Heart left ventricle (tissue), 16 donors: ENCODE data around the gene DLGAP4. TPM values are rescaled to one million over a fixed set of nuclear protein-coding genes. Genes with fewer than 3 reads are reported as not detected.

Source experiments
- ATAC-seq, 4 donors: fragments of 200-7000 bp; cut with Tn5 transposase; one replicate each; pipeline ENCODE4 v1.9.1; 2020 to 2022; ENCODE audit warnings: moderate library complexity in 4 of 4, mild to moderate bottlenecking in 3 of 4, moderate number of reproducible peaks in 1 of 4
- DNase-seq, 5 donors: peaks; one replicate each; pipeline ENCODE4 v3.0.0-alpha.2; 2020
- H3K27ac ChIP-seq, 12 donors: fragments of 200-600 bp; sonication (generic) in 4 of 12; one replicate each; pipeline versions ENCODE4 v1.5.0 to v1.8.0; 2016 to 2022; ENCODE audit warnings: mild to moderate bottlenecking in 2 of 12
- H3K27me3 ChIP-seq, 9 donors: fragments of 200-600 bp; sonication (generic) in 2 of 9; one replicate each; pipeline versions ENCODE4 v1.5.1 to v1.8.0; 2016 to 2022; ENCODE audit warnings: mild to moderate bottlenecking in 3 of 9
- H3K36me3 ChIP-seq, 9 donors: fragments of 200-600 bp; sonication (generic) in 2 of 9; one replicate each; pipeline versions ENCODE4 v1.5.0 to v1.8.0; 2018 to 2022; ENCODE audit warnings: mild to moderate bottlenecking in 2 of 9
- H3K4me1 ChIP-seq, 12 donors: fragments of 200-600 bp; sonication (generic) in 4 of 12; one replicate each; pipeline versions ENCODE4 v1.5.0 to v1.8.0; 2016 to 2022; ENCODE audit warnings: mild to moderate bottlenecking in 3 of 12
- H3K4me3 ChIP-seq, 12 donors: fragments of 200-600 bp; sonication (generic) in 4 of 12; one replicate each; pipeline versions ENCODE4 v1.5.0 to v1.8.0; 2017 to 2022; ENCODE audit warnings: mild to moderate bottlenecking in 9 of 12, moderate library complexity in 4 of 12
- H3K9me3 ChIP-seq, 12 donors: fragments of 200-600 bp; sonication (generic) in 4 of 12; one replicate each; pipeline versions ENCODE4 v1.5.0 to v1.8.0; 2016 to 2022; ENCODE audit warnings: mild to moderate bottlenecking in 1 of 12
- POLR2A ChIP-seq, 2 donors: fragments of 450-650 bp; IDR thresholded peaks; one replicate each; pipeline ENCODE4 v1.6.1; 2017; ENCODE audit warnings: antibody characterized with exemption in 2 of 2, mild to moderate bottlenecking in 2 of 2, moderate library complexity in 2 of 2
- WGBS, 4 donors: extraction: QIAGEN DNeasy Blood & Tissue Kit in 2 of 4; methylation state at CpG; one replicate each; pipeline versions ENCODE4 v1.1.5 to v1.1.7; 2013 to 2018; 5-methylcytosine and 5-hydroxymethylcytosine counted together
- intact Hi-C, 10 donors: fragments of 100-400 bp; cut with DNase I; formaldehyde crosslinking; loops; one replicate each; pipeline versions ENCODE4 v1.11.1 to v1.14.2; 2022
- polyA plus RNA-seq, 2 donors: library from polyadenylated mRNA; stranded (reverse); fragments of 200-250 nt; gene quantifications; one replicate each; pipeline ENCODE4 v1.2.3, GENCODE V29; 2013
- total RNA-seq, 9 donors: library from RNA; depleted of rRNA in 2 of 9; stranded (reverse); fragments of >200 nt in 2 of 9; fragmentation: NEBNext Ultra II Directional in 3 of 9; extraction: Animal tissue kit (Norgen Biotek cat#: 25700) in 3 of 9; gene quantifications; one replicate each; pipeline versions ENCODE4 v1.1.0 to v1.2.4, GENCODE V29; 2016 to 2023
- TF ChIP-seq, protein P1 (sequence below), 12 donors: fragments of 200-600 bp; sonication (generic) in 4 of 12; IDR thresholded peaks; one replicate each; pipeline versions ENCODE4 v1.5.0 to v1.8.0; 2018 to 2022; ENCODE audit warnings: antibody characterized with exemption in 12 of 12, mild to moderate bottlenecking in 5 of 12
- donor health status: ischemic (EF 13 %, LVEDD 7.1; RV severe dilation, severe dysfunction).
- donor health status: healthy with polysubstance abuse.
- donor health status: DM: no; HTN: yes; CAD: no.
- donor health status: DM: no; HTN: no; CAD: no.
- donor health status: ischemic (EF 25% LVEDD 6.9; RV normal size, moderate dysfunction).
- donor health status: ischemic (EF 25% LVEDD 5.7; RV mildly dilated, moderate dysfunction).
- donor health status: healthy.
- donor health status: DM: yes; HTN: yes; CAD: no.
- donor health status: ischemic (EF 35%, LVEDD 5.7; RV mildly dilated, moderate dysfunction).
- donor health status: nonischemic (EF 11% LVEDD 7.7; RV severe dilation, severe dysfunction).
- donor health status: DM: yes; HTN: yes; CAD: no.
- donor health status: PGD.
- donor health status: ischemic (EF 29% LVEDD 5.4; RV normal size, mild dysfunction).
- donor health status: nonischemic (EF 23%, LVEDD 6.1; RV moderate dilation, normal function).

DLGAP4 gene
- total and polyA plus RNA-seq, 11 donors: 25.6 to 76.7 (median 55.1) TPM

DNA sequence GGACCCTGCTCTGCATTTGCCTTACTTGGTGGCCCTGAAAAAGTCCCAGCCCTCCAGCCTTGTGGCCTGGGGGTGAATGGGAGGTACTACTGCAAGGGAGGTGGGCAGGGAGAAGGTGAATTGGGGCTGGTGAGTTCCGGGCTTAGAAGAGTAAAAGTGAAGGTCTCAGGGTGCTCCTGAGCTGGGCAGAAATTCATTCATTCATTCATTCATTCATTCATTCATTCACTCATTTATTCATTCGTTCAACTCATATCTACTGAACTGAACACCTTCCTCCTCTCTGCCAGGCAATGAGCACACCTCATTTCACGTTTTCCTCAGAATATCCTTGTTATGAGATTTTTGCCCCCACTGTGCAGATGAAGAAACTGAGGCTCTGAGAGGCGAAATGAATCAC is 6.7 kb upstream of the DLGAP4 start:
- H3K27me3 ChIP-seq: peaks cover 0 to 88% (median 31%) of the 10 kb centered on the region in 9 donors

DNA sequence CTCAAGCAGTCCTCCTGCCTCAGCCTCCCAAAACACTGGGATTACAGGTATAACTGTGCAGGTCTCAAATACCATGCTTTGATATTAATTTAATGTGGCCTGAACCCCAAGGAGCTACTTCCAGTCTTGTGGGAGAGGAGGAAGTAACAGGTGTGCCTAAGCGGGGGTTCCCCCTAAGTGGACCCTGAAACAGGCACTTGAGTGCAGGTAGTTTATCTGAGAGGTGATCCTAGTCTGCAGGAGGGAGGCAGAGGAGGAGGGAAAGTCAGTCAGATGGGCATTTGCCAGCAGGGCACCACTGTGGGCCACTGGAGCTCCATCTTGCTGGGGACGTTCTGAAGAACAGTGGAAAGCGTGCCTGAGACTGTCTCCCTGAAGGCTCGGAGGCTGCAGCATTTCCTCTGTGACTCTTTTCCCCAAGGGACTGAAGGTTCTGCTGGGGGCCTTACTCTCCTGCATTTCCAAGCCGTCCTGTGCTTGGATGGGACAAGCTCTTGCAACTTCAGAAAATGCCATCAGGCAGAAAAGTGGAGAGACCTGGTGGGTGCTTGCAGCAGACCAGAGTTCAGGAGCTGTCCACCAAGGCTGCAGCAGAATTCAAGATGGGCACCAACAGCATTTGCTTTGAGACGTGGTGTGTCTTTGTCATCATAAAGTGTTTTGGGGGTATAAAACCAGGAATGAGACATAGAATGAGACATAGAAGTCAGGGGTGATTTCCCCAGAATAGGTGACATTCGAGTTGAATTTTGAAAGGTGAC is 4.6 kb upstream of the DLGAP4 start:
- peaks cover 19 to 91% (median 50%) of the 10 kb centered on the region in 9 donors for H3K27me3 ChIP-seq
- no peak overlapping the region for H3K27ac ChIP-seq
- ATAC-seq (no peak), DNase-seq (no peak)
- H3K4me3 ChIP-seq: no peak overlapping the region
- H3K36me3 ChIP-seq: no peaks in the 10 kb centered on the region
- H3K4me1 ChIP-seq: peaks cover 0 to 10% (median 2%) of the 10 kb centered on the region in 12 donors
- TF ChIP-seq POLR2A (IDR thresholded peaks at IDR 0.05): no peak
- TF ChIP-seq, protein P1, sequence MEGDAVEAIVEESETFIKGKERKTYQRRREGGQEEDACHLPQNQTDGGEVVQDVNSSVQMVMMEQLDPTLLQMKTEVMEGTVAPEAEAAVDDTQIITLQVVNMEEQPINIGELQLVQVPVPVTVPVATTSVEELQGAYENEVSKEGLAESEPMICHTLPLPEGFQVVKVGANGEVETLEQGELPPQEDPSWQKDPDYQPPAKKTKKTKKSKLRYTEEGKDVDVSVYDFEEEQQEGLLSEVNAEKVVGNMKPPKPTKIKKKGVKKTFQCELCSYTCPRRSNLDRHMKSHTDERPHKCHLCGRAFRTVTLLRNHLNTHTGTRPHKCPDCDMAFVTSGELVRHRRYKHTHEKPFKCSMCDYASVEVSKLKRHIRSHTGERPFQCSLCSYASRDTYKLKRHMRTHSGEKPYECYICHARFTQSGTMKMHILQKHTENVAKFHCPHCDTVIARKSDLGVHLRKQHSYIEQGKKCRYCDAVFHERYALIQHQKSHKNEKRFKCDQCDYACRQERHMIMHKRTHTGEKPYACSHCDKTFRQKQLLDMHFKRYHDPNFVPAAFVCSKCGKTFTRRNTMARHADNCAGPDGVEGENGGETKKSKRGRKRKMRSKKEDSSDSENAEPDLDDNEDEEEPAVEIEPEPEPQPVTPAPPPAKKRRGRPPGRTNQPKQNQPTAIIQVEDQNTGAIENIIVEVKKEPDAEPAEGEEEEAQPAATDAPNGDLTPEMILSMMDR (IDR thresholded peaks at IDR 0.05): no peak
- H3K9me3 ChIP-seq: no peaks in the 10 kb centered on the region
- intact Hi-C loops: no loop called here
- 57 to 67% (median 60%) methylated on average over 6 to 7 of the region's 7 CpGs for WGBS, 4 donors

More for the DNA sequence above, 6.7 kb upstream of the DLGAP4 start:
- Histone ChIP-seq H3K27ac (no peak overlapping the region), H3K36me3 (no peaks in the 10 kb centered on the region), H3K4me1 (no peaks in the 10 kb centered on the region), H3K9me3 (no peaks in the 10 kb centered on the region), H3K4me3 (no peak overlapping the region)
- no peak for TF ChIP-seq POLR2A (IDR thresholded peaks at IDR 0.05)
- TF ChIP-seq, protein P1 (IDR thresholded peaks at IDR 0.05): no peak
- ATAC-seq (no peak), DNase-seq (no peak)
- intact Hi-C loops: no loop called here
- WGBS, 4 donors: 62 to 76% (median 66%) methylated on average over 4 of the region's 4 CpGs

DNA sequence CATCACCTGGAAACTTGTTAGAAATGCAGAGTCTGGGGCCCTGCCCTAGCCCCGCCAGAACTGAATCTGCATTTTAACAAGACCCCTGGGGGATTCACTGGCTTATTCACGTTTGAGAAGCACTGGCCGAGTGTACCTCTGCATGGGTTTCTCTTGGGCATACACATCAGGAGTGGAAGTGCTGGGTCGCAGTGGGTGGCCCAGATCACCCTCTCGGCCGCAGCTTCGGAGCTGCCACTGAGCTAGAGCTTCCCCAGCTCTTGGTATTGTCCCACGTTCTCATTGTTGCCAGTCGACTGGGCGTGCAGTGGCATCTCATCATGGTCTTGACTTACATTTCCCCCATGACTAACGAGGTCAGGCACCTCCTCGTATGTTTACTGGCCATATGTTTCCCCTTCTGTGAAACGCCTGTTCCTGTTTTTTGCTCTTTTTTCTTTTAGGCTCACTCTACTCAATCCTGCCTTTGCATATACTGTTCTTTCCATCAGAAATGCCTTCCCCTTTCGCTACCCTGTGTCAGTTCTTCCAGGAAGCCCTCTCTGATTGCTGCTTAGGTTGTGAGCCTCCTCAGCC is 3.0 kb upstream of the DLGAP4 start:
- DNase-seq (no peak), ATAC-seq (no peak)
- peaks cover 0 to 18% (median 7%) of the 10 kb centered on the region in 12 donors for H3K4me1 ChIP-seq
- TF ChIP-seq, protein P1 (IDR thresholded peaks at IDR 0.05): no peak
- TF ChIP-seq POLR2A (IDR thresholded peaks at IDR 0.05): no peak
- H3K36me3 ChIP-seq: no peaks in the 10 kb centered on the region
- no peak overlapping the region for H3K27ac ChIP-seq
- peaks cover 28 to 92% (median 65%) of the 10 kb centered on the region in 9 donors for H3K27me3 ChIP-seq
- H3K9me3 ChIP-seq: no peaks in the 10 kb centered on the region
- 31 to 38% (median 34%) methylated on average over 13 to 14 of the region's 14 CpGs for WGBS, 4 donors
- intact Hi-C loops: no loop called here
- no peak overlapping the region for H3K4me3 ChIP-seq

DNA sequence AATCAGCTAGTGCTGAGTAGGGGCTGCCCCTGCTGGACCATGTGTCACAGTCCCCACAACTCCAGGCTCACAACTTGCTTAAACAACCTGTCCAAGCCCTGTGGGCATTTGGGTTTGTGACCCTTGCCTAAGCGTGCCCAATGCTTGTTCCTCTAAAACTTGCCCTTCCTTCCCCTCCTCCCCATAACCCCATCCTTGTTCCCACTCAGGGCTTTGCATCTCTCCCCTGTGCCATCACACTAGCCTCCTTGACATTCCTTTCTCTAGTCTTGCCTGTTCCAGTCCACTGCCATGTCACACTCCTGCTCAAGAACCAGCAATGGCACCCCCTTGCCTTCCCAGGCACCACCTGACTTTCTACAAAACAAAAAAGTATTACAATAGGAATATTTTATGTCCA is 2.3 kb upstream of the DLGAP4 start:
- no peak for ATAC-seq
- Histone ChIP-seq H3K9me3 (no peaks in the 10 kb centered on the region), H3K27me3 (peaks cover 31 to 91% (median 64%) of the 10 kb centered on the region in 9 donors), H3K36me3 (no peaks in the 10 kb centered on the region), H3K4me1 (peaks cover 0 to 18% (median 7%) of the 10 kb centered on the region in 12 donors), H3K27ac (no peak overlapping the region), H3K4me3 (no peak overlapping the region)
- WGBS, 4 donors: 54 to 78% (median 68%) methylated on average over 1 of the region's 1 CpG
- DNase-seq: no peak
- intact Hi-C loops: no loop called here
- TF ChIP-seq, protein P1 (IDR thresholded peaks at IDR 0.05): no peak
